Astrocyte of the spinal cord (primary cell): Measurements from ENCODE around the gene PLA2G15.

Source experiments
- DNase-seq: peaks from one replicate; pipeline ENCODE4 v3.0.0; 2011; ENCODE audit warnings: low read depth, low spot score
- H3K4me3 ChIP-seq: 2 replicates; pipeline ENCODE4 v1.5.1; 2011; ENCODE audit warnings: low read depth, mild to moderate bottlenecking, low read length, moderate library complexity
- in situ Hi-C: cut with HindIII; loops from 2 replicates; pipeline ENCODE4 v1.10.0; 2017; ENCODE audit warnings: low sequenced_read_pairs
- TF ChIP-seq, protein P1 (sequence below): IDR thresholded peaks from 2 replicates; pipeline ENCODE4 v1.5.1; 2012; ENCODE audit warnings: low read depth, mild to moderate bottlenecking, low read length, inconsistent platforms

The PLA2G15 gene

DNA sequence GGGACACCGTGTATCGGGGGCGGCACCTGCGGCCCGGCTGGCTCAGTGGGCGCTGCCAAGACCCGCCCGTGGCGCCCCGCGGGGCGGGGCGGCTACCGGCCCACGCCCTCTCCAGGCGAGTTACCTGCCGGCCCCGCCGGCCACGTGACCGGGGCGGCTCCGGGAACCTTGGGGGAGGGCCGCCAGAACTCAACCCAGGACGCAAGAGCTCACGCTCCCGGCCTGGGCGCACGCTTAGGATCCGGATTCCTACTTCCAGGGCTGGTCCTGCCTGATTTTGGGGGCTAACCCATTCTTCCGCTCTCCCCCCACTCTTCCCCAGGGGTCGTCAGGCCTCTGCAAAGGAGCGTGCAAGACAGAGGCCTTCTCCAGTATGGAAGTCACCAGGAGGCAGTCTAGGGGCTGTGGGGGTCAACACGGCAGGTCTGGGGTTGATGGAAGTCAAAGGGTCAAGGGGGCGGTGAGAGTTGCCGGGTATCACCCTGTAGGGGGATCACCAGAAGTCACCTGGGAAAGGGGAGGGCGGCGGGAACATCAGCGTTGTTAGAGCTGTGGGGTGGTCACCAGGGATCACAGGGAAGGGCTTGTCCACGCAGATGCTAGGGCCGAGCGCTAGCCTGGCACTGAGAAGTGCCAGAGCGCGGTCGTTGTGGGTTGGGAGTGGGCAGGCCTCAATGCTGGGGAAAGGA, 8.9 kb upstream of the PLA2G15 start:
- DNase-seq = no peak
- H3K4me3 ChIP-seq = peak overlapping the region; percentile 18
- in situ Hi-C loops = no loop called here
- TF ChIP-seq, protein P1, sequence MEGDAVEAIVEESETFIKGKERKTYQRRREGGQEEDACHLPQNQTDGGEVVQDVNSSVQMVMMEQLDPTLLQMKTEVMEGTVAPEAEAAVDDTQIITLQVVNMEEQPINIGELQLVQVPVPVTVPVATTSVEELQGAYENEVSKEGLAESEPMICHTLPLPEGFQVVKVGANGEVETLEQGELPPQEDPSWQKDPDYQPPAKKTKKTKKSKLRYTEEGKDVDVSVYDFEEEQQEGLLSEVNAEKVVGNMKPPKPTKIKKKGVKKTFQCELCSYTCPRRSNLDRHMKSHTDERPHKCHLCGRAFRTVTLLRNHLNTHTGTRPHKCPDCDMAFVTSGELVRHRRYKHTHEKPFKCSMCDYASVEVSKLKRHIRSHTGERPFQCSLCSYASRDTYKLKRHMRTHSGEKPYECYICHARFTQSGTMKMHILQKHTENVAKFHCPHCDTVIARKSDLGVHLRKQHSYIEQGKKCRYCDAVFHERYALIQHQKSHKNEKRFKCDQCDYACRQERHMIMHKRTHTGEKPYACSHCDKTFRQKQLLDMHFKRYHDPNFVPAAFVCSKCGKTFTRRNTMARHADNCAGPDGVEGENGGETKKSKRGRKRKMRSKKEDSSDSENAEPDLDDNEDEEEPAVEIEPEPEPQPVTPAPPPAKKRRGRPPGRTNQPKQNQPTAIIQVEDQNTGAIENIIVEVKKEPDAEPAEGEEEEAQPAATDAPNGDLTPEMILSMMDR = no peak

- in situ Hi-C loops = no loop called here
- TF ChIP-seq, protein P1 = no peak
- H3K4me3 ChIP-seq = peak overlapping the region; percentile 43
- DNase-seq = peak; percentile 56
These were observed 8.3 kb upstream of the PLA2G15 start for GRCh38 chr16:68236826-68237242.

- peak overlapping the region; percentile 43 for H3K4me3 ChIP-seq
- in situ Hi-C loops = no loop called here
- DNase-seq = peak; percentile 98
- TF ChIP-seq, protein P1 = no peak
These were observed 7.7 kb upstream of the PLA2G15 start for GRCh38 chr16:68237243-68238028.

DNA sequence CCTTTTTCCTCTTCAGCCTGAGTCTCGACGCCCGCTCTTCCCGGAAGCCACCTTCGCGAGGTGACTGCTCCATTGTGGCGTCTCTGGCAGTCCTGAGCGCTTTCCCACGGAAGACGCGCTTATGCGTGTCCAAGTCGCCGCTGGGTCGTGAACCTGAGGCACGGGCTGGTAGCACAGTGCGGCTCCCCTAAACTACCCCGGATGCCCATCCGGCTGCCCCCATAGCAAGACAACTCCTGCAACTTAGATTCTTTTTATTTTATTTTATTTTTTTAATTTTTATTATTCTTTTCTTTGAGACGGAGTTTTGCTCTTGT, 7.2 kb upstream of the PLA2G15 start:
- H3K4me3 ChIP-seq = peak overlapping the region; percentile 43
- in situ Hi-C loops = no loop called here
- DNase-seq = no peak
- TF ChIP-seq, protein P1 = no peak

DNA sequence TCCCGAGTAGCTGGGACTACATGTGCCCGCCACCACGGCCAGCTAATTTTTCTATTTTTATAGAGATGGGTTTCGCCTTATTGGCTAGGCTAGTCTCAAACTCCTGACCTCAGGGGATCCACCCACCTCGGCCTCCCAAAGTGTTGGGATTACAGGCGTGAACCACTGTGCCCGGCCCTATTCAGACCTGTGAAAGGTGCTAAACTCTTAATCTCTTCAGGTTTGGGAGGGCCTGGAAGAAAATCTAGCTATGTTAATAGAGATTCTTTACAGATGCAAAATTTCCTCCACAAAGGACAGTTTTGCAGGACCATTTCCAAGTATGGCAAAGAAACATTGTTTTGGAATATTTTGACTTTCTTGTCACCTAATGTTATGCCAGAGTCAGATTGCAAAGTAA, 3.1 kb upstream of the PLA2G15 start:
- TF ChIP-seq, protein P1 = no peak
- in situ Hi-C loops = no loop called here
- no peak for DNase-seq

DNA sequence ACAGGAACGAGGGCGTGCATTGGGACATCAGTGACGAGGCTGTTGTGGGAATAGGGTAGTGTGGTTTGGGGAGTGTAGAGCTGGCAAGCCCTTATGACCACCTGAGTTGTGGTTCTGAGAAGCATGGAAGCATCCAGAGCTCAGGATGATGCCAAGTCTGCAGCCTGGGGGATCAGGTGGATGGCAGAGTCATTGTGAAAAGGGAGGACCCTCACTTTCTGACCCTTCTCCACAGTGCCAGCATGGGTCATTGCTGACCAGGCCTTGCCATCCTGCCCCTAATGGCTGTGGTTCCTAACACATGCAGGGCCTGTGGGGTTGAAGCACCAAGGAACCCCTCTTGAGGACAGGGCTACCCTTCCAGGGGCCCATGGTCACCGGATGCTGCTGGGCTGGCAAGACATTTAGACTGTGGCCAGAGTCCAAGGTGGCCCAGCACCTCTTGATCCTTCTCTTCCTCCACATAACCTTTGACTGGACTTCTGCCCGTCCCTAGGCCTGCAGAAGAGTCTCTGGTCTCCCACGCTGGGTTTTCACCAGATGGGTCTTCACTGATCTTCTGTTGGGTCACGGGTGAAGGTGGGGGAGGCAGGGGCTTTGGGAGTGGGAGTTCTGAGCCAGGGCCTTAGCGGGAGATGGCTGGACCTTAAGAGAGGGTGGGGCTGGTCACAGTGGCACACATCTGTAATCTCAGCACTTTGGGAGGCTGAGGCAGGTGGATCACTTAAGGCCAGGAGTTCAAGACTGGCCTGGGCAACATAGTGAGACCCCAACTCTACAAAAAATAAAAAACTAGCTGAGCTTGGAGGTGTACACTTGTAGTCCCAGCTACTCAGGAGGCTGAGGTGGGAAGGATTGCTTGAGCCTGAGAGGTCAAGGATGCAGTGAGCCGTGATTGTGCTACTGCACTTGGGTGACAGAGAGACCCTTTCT, 2.0 kb upstream of the PLA2G15 start:
- no peak overlapping the region for H3K4me3 ChIP-seq
- in situ Hi-C loops = no loop called here
- no peak for DNase-seq
- TF ChIP-seq, protein P1 = no peak

More for the DNA sequence above, 3.1 kb upstream of the PLA2G15 start:
- H3K4me3 ChIP-seq = no peak overlapping the region
